Measurements from ENCODE around the gene SLC35G3. TPM values are rescaled to one million over a fixed set of nuclear protein-coding genes. Genes with fewer than 3 reads are reported as not detected.

Gene SLC35G3
- total RNA-seq, 1 donor from 2014 or later: not detected

Other genes with a start within 250 kb of the SLC35G3 start
- gene CCT6B, start 232.9 kb downstream of the SLC35G3 start, total RNA-seq: 2.1 TPM
- gene ZNF830, start 232.9 kb downstream of the SLC35G3 start, total RNA-seq: 4.4 TPM
- 16.3 TPM for gene LIG3, start 213.9 kb downstream of the SLC35G3 start, total RNA-seq
- gene RFFL, start 130.7 kb downstream of the SLC35G3 start, total RNA-seq: 36.5 TPM
- gene RAD51D, start 74.5 kb downstream of the SLC35G3 start, total RNA-seq: 4.4 TPM
- gene FNDC8, start 72.8 kb downstream of the SLC35G3 start, total RNA-seq: not detected
- 6.8 TPM for gene NLE1, start 52.1 kb downstream of the SLC35G3 start, total RNA-seq
- gene UNC45B, start 46.6 kb downstream of the SLC35G3 start, total RNA-seq: not detected
- 5.2 TPM for gene SLFN5, start 48.7 kb upstream of the SLC35G3 start, total RNA-seq
- gene SLFN11, start 179.2 kb upstream of the SLC35G3 start, total RNA-seq: 2.7 TPM
- gene SLFN12, start 238.1 kb upstream of the SLC35G3 start, total RNA-seq: 0.73 TPM